Osteocyte (in vitro differentiated cells): ENCODE data around the gene UPF3A. TPM values are rescaled to one million over a fixed set of nuclear protein-coding genes. Genes with fewer than 3 reads are reported as not detected.

ENCODE experiments used
- DNase-seq: peaks from one replicate; pipeline ENCODE4 v3.0.0; 2021; ENCODE audit warnings: mixed read lengths; ENCODE audit not compliant: unreplicated experiment; ENCODE audit errors: extremely low spot score
- H3K27ac Mint-ChIP-seq: one replicate; pipeline ENCODE4 v1.8.0; 2021; ENCODE audit warnings: mild to moderate bottlenecking, mixed read lengths; ENCODE audit not compliant: unreplicated experiment
- H3K27me3 Mint-ChIP-seq: one replicate; pipeline ENCODE4 v1.8.0; 2021; ENCODE audit warnings: mixed read lengths; ENCODE audit not compliant: unreplicated experiment
- H3K36me3 Mint-ChIP-seq: one replicate; pipeline ENCODE4 v1.8.0; 2021; ENCODE audit warnings: mixed read lengths; ENCODE audit not compliant: unreplicated experiment
- H3K4me1 Mint-ChIP-seq: one replicate; pipeline ENCODE4 v1.8.0; 2021; ENCODE audit warnings: mixed read lengths; ENCODE audit not compliant: unreplicated experiment
- H3K4me3 Mint-ChIP-seq: one replicate; pipeline ENCODE4 v1.8.0; 2021; ENCODE audit warnings: mild to moderate bottlenecking, moderate library complexity, mixed read lengths; ENCODE audit not compliant: unreplicated experiment
- H3K9me3 Mint-ChIP-seq: one replicate; pipeline ENCODE4 v1.8.0; 2021; ENCODE audit warnings: mixed read lengths; ENCODE audit not compliant: unreplicated experiment
- total RNA-seq: library from RNA; stranded (reverse); gene quantifications from 2 replicates; pipeline ENCODE4 v1.2.1, GENCODE V29; 2021
- TF ChIP-seq, protein P1 (sequence below): fragments of 200-600 bp; sonication (generic); IDR thresholded peaks from 2 replicates; pipeline ENCODE4 v1.5.0; 2021; ENCODE audit warnings: antibody characterized with exemption, mild to moderate bottlenecking, moderate library complexity

The UPF3A gene
- total RNA-seq, 1 donor from 2014 or later, result 63.1 TPM

GRCh38 chr13:114266241-114266640, 15.2 kb upstream of the UPF3A start:
- no peaks in the 10 kb centered on the region for H3K27me3 Mint-ChIP-seq
- no peak for DNase-seq
- H3K4me3 Mint-ChIP-seq, result no peak overlapping the region
- no peaks in the 10 kb centered on the region for H3K9me3 Mint-ChIP-seq
- H3K4me1 Mint-ChIP-seq, result peaks cover 28% of the 10 kb centered on the region
- peak overlapping the region; percentile 23 for H3K27ac Mint-ChIP-seq
- peaks cover 57% of the 10 kb centered on the region for H3K36me3 Mint-ChIP-seq
- TF ChIP-seq, protein P1, sequence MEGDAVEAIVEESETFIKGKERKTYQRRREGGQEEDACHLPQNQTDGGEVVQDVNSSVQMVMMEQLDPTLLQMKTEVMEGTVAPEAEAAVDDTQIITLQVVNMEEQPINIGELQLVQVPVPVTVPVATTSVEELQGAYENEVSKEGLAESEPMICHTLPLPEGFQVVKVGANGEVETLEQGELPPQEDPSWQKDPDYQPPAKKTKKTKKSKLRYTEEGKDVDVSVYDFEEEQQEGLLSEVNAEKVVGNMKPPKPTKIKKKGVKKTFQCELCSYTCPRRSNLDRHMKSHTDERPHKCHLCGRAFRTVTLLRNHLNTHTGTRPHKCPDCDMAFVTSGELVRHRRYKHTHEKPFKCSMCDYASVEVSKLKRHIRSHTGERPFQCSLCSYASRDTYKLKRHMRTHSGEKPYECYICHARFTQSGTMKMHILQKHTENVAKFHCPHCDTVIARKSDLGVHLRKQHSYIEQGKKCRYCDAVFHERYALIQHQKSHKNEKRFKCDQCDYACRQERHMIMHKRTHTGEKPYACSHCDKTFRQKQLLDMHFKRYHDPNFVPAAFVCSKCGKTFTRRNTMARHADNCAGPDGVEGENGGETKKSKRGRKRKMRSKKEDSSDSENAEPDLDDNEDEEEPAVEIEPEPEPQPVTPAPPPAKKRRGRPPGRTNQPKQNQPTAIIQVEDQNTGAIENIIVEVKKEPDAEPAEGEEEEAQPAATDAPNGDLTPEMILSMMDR, result no peak

DNA sequence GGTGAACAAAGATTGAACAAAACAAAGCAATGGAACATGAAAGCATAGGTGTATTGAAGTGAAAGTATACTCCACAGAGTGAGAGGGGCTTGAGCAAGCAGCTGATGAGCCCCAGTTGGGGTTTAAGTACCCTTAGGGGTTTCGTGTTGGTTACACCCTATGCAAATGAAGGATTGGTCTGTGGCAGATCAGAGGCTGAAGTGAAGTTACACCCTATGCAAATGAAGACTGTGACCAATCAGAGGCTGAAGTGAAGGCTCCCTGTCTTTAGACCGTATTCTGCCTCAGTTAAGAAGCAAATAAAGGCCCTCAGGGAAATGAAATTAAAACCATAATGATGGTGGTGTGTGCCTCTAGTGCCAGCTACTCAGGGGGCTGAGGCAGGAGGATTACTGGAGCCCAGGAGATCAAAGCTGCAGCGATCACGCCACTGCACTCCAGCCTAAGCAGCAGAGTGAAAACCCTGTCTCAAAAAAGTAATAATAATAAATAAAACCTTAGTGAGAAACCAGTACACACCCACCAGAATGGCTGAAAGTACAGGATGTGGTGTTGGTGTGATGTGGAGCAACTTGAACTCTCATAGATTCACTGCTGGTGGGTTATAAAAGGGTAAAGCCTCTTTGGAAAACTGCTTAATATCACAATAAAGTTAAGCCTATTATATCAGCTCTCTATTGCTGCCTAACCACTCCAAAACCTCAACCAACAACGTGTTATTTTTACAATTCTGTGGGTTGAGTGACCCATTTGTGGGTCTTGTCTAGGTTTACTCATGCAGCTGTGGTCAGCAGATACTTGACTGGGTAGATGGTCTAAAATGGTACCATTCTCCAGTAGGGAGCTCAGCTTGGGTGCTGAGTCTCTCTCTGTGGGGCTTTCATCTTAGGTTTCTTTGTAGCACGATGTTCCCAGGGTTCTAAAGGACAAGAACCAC, 12.8 kb upstream of the UPF3A start:
- Mint-ChIP-seq H3K4me1 (peaks cover 23% of the 10 kb centered on the region), H3K9me3 (no peaks in the 10 kb centered on the region), H3K27me3 (no peaks in the 10 kb centered on the region), H3K36me3 (peaks cover 57% of the 10 kb centered on the region), H3K4me3 (no peak overlapping the region), H3K27ac (no peak overlapping the region)
- DNase-seq, result no peak
- TF ChIP-seq, protein P1, result no peak

GRCh38 chr13:114269281-114269770, 12.1 kb upstream of the UPF3A start:
- DNase-seq, result no peak
- Mint-ChIP-seq H3K4me3 (no peak overlapping the region), H3K9me3 (no peaks in the 10 kb centered on the region), H3K27me3 (no peaks in the 10 kb centered on the region), H3K36me3 (peaks cover 57% of the 10 kb centered on the region), H3K4me1 (peaks cover 16% of the 10 kb centered on the region), H3K27ac (no peak overlapping the region)
- TF ChIP-seq, protein P1, result no peak

- Mint-ChIP-seq H3K27ac (no peak overlapping the region), H3K9me3 (no peaks in the 10 kb centered on the region), H3K4me3 (no peak overlapping the region), H3K4me1 (no peaks in the 10 kb centered on the region), H3K36me3 (peaks cover 54% of the 10 kb centered on the region), H3K27me3 (no peaks in the 10 kb centered on the region)
- DNase-seq, result no peak
- TF ChIP-seq, protein P1, result no peak
Measured at GRCh38 chr13:114272977-114273376, 8.4 kb upstream of the UPF3A start.

GRCh38 chr13:114275304-114275703, 6.1 kb upstream of the UPF3A start:
- H3K27ac Mint-ChIP-seq, result no peak overlapping the region

More at GRCh38 chr13:114275304-114275703, 6.1 kb upstream of the UPF3A start:
- no peaks in the 10 kb centered on the region for H3K9me3 Mint-ChIP-seq
- H3K4me1 Mint-ChIP-seq, result peaks cover 12% of the 10 kb centered on the region
- DNase-seq, result no peak
- TF ChIP-seq, protein P1, result no peak
- no peak overlapping the region for H3K4me3 Mint-ChIP-seq
- H3K27me3 Mint-ChIP-seq, result no peaks in the 10 kb centered on the region
- peaks cover 40% of the 10 kb centered on the region for H3K36me3 Mint-ChIP-seq
